Stimulated activated CD8-positive, alpha-beta memory T cell treated with anti-CD3 and anti-CD28 coated beads, Interleukin-4, amount 100 ng/mL, for 48 hours (primary cell): ENCODE results near the gene AP1M1.

Source experiments
- DNase-seq: peaks from one replicate; pipeline ENCODE4 v3.0.0-alpha.2; 2020

The AP1M1 gene

GRCh38 chr19:16208847-16209665 is 11.3 kb downstream of the AP1M1 start:
- no peak for DNase-seq

- DNase-seq, result no peak
These were observed 12.5 kb downstream of the AP1M1 start for GRCh38 chr19:16210168-16210567.

DNA sequence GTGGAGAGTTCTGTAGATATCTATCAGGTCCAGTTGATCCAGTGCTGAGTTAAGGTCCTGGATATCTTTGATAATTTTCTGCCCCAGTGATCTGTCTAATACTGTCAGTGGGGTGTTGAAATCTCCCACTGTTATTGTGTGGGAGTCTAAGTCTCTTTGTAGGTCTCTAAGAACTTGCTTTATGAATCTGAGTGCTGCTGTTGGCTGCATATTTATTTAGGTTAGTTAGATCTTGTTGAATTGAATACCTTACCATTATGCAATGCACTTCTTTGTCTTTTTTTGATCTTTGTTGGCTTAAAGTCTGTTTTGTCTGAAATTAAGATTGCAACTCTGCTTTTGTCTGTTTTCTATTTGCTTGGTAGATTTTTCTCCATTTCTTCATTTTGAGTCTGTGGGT is 15.4 kb downstream of the AP1M1 start:
- no peak for DNase-seq

DNA sequence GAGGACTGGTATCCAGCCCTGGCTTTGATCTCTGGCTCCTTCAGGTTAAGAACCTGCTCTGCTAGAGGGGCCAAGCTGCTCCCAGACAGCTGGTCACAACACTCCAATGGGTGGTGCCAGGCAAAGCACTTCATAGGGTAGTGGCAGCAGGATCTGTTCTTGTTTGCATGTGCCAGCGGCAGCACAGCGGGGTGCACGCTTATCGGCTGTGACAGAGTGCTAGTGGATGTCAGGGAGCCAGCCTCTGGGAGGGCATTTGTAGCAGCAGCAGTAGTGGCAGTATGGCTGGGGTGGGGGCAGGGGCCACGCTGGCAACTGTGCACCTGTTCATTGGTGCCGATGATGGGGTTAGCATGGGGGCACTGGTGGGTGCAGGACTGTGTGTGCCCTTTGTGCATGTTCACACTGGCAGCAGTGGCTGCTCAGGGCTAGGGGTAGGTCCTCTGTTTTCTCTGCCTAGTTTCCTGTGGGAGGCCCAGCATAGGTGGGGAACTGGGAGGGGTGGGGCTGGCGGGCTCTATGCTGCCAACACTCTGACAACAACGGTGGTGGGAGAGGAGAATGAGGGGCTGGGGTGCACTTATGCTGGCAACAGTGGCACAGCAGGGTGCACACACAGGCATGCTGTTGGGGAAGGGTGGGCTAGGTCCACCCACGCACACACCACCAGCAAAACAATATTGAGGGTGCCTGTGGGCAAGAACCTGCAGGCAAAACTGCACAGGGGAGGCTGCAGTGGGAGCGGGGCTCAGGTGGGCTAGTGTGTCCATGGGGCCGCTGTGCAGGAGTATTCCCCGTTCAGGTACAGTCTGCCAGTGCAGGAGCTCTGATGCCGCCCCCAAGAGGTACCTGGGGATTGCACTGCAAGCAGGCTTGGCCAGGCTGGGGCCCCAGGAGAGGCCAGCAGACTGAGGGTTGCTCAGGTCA is 19.3 kb downstream of the AP1M1 start:
- DNase-seq, result no peak

DNA sequence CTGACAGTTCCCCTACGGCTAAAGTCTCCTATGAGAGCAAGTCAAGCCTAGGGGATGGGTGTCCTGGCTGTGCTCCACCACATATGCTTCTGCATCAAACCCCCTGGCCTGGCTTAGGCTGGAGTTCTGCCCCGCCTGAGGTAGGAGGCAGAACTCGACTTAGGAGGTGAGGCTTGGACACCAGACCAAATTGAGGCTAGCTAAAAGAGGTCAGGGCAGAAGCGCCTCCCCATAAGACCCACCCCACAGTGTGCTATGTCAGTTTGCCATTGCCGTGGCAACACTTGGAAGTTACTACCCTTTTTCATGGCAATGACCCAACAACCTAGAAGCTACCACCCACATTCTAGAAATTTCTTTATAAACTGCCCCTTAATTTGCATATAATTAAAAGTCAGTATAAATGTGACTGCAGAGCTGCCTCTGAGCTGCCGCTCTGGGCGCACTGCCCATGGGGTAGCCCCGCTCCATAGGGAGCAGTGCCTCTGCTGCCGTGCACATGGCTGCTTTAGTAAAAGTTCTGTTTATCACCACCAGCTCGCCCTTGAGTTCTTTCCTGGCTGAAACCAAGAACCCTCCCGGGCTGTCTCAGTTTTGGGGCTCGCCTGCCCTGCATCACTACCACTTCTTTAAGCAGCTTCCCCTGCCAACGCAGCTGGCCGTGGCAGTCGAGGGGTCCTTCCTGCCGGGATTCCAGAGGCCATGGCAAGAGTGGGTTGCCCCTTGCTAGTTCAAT is 20.2 kb downstream of the AP1M1 start:
- DNase-seq, result no peak

GRCh38 chr19:16218851-16219250 is 21.1 kb downstream of the AP1M1 start:
- no peak for DNase-seq

GRCh38 chr19:16222806-16223205 is 25.1 kb downstream of the AP1M1 start:
- no peak for DNase-seq

GRCh38 chr19:16223746-16224145 is 26.0 kb downstream of the AP1M1 start:
- no peak for DNase-seq

GRCh38 chr19:16224293-16225045 is 26.8 kb downstream of the AP1M1 start:
- DNase-seq, result no peak

- no peak for DNase-seq
These were observed 27.8 kb downstream of the AP1M1 start for GRCh38 chr19:16225279-16226183.

- no peak for DNase-seq
These were observed 28.5 kb downstream of the AP1M1 start for GRCh38 chr19:16226184-16226591.

DNA sequence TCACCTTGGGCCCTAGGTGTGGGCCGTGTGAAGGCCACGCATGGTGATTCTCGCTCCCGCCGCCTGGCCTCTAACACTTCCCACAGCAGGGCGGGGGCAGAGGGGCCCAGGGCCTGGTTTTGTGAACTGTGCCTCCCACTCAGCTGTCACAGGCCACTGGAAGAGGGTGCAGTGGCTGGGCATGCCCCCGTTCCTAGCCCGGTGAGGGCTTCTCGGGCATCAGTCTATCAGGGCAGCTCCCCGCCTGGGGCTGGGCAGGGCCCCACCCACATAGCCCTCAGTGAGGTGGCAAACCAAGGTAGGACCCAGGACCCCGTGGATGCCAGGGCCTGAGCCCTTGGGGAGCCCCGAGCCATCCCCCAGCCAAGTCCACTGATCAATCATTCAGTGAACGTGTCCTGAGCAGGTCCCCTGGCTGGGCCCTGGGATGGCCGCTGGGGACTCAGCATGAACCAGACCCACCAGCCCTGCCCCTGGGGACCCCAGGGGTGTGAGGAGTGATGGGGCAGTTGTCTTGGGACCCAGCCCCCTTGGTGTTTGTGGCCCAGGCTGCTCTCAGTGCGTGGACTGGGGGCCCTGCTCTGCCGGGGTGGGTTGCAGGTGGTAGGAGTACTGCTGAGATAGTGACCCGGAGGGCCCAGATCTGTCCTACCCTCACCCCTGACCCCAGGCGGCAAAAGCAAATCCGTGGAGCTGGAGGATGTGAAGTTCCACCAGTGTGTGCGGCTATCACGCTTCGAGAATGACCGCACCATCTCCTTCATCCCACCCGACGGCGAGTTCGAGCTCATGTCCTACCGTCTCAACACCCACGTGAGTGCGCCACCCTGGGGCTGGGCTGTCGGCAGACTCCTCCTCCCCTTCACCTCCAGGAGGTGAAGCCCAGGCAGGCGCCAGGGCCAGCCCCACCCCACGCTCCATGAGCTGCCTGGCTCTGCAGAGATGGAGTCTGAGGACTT is 29.4 kb downstream of the AP1M1 start:
- no peak for DNase-seq

GRCh38 chr19:16227837-16228636 is 30.3 kb downstream of the AP1M1 start:
- no peak for DNase-seq

GRCh38 chr19:16228637-16229321 is 31.1 kb downstream of the AP1M1 start:
- DNase-seq, result no peak

GRCh38 chr19:16229322-16229641 is 31.6 kb downstream of the AP1M1 start:
- DNase-seq, result no peak

DNA sequence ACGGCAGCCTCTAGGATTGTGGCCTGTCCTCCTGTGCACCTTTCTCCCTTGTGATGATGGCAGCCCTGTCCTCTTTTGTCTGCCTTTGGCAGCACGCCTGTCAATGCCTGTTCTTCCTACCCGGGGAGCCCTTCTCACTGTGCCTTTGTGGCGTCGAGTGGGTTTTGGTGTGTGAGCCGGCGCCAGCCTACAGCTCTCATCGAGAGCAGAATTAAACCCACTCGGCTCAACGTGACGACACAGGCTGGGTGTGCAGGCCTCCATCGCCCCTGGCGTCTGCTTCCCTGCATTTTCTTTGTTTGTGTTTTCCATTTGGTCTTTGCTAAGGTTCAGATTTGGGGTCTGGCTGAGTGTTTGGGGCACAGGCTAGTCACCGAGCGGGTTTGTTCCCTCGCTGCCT is 34.4 kb downstream of the AP1M1 start:
- DNase-seq, result no peak

DNA sequence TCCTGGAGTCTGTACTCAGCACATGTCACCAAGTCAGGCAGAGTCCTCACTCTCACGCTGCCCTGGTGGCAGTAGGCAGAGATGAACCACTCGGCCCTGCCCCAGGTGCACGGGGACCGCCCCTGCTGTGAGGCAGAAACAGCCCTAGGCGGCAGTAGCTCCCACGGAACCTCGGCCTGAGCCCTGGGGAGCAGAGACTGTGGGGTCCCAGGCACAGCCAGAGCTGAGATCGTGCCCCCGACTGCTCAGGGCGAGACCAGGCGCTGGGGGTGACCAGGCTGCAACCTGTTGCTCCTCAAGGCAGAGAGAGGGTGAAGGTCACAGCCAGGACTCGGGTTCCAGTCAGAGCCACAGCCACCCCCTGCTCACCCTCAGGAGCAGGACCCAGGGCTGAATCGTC is 34.9 kb downstream of the AP1M1 start:
- DNase-seq, result no peak

- DNase-seq, result no peak
These were observed 35.5 kb downstream of the AP1M1 start for GRCh38 chr19:16233081-16233776.
